Body of pancreas (tissue), 4 donors: Measurements from ENCODE around the gene DENND10. TPM values are rescaled to one million over a fixed set of nuclear protein-coding genes. Genes with fewer than 3 reads are reported as not detected.

ENCODE experiments used
- ATAC-seq: fragments of 150-250 bp; one replicate; pipeline ENCODE4 v1.9.1; 2016
- DNase-seq, 4 donors: peaks; one replicate each; pipeline ENCODE4 v3.0.0-alpha.2; 2019
- H3K27ac ChIP-seq, 4 donors: fragments of 200-600 bp; sonication (generic); 1 replicate in 3 of 4; 2 replicates in 1 of 4; pipeline versions ENCODE4 v1.5.1 to v1.6.1; 2016 to 2019; ENCODE audit warnings: mild to moderate bottlenecking in 1 of 4, mixed read lengths in 1 of 4, moderate library complexity in 1 of 4
- H3K27me3 ChIP-seq, 2 donors: fragments of 200-600 bp; sonication (generic); one replicate each; pipeline ENCODE4 v1.6.0; 2016; ENCODE audit warnings: mild to moderate bottlenecking in 1 of 2
- H3K36me3 ChIP-seq, 2 donors: fragments of 200-600 bp; sonication (generic); replicated peaks in 1 of 2; 2 replicates each; pipeline ENCODE4 v1.5.1; 2016; ENCODE audit warnings: low read depth in 2 of 2; ENCODE audit not compliant: insufficient read depth in 1 of 2
- H3K4me1 ChIP-seq: fragments of 200-600 bp; sonication (generic); one replicate; pipeline ENCODE4 v1.6.0; 2016
- H3K4me3 ChIP-seq, 2 donors: fragments of 200-600 bp; sonication (generic); 1 replicate in 1 of 2; 2 replicates in 1 of 2; pipeline ENCODE4 v1.5.1; 2016 to 2019
- H3K9me3 ChIP-seq, 3 donors: fragments of 200-600 bp; sonication (generic); 1 replicate in 2 of 3; 2 replicates in 1 of 3; pipeline ENCODE4 v1.5.1; 2016
- POLR2A ChIP-seq, 3 donors: fragments of 450-650 bp; IDR thresholded peaks; one replicate each; pipeline ENCODE4 v1.6.1; 2016; ENCODE audit warnings: antibody characterized with exemption in 3 of 3, mild to moderate bottlenecking in 2 of 3
- WGBS, 2 donors: methylation state at CpG; one replicate each; pipeline ENCODE4 v1.1.5; 2017; 5-methylcytosine and 5-hydroxymethylcytosine counted together
- intact Hi-C: fragments of 100-400 bp; cut with DNase I; formaldehyde crosslinking; loops from one replicate; pipeline ENCODE4 v1.15.1; 2023
- total RNA-seq, 2 donors: library from RNA; depleted of rRNA; stranded (reverse); fragments of >200 nt; gene quantifications; one replicate each; pipeline ENCODE4 v1.1.0, GENCODE V29; 2016
- TF ChIP-seq, protein P1 (sequence below), 7 experiments: fragments of 450-650 bp in 4 of 7; fragments of 200-600 bp in 3 of 7; sonication (generic) in 3 of 7; IDR thresholded peaks; one replicate each; pipeline ENCODE4 v1.5.1; 2016 to 2019; ENCODE audit warnings: antibody characterized with exemption in 7 of 7

DENND10 gene
- total RNA-seq, 2 donors from 2014 or later = 24.6 to 29.7 TPM

DNA sequence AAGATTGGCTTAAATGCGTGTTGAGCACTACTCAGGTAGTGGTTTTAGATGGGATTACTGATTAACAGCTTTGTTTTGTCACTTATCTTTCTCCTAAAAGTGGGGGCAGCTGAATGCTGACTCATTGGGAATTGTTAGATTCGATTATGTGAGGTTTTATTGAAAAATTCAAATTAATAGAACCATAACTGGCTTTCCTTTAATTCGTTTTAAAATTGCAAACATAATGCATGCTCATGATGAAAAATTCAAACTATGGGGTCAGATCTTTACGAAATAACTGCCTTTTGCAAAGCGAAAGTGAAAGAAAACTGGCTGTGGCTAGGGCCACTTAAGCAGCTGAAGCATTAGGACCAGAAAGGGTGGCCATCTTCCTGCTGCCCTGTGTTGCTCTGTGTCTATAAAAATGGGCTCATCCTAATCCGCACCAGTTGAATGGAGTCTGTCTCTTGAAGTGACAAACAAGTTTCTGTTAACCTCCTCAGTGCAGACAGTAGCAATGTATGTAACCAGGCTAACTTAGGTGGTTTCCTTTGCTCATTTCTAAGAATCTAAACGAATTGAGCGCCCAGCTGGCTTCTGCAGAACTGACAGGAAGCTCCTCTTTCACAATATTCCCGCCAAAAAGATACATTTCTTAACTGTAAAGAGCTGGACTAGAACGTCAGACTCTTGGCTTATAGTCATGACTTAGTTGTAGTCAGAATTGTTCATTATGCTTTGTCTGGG is 27.8 kb downstream of the DENND10 start:
- Histone ChIP-seq H3K27me3 (no peaks in the 10 kb centered on the region), H3K9me3 (no peaks in the 10 kb centered on the region), H3K27ac (peak overlapping the region in 2 of 4 donors; percentile 9 to 47), H3K4me3 (no peak overlapping the region), H3K4me1 (no peaks in the 10 kb centered on the region), H3K36me3 (no peaks in the 10 kb centered on the region)
- WGBS, 2 donors = 56 to 69% methylated on average over 10 of the region's 10 CpGs
- DNase-seq = peak in 1 of 4 donors; percentile 27
- ATAC-seq = no peak
- TF ChIP-seq, protein P1, sequence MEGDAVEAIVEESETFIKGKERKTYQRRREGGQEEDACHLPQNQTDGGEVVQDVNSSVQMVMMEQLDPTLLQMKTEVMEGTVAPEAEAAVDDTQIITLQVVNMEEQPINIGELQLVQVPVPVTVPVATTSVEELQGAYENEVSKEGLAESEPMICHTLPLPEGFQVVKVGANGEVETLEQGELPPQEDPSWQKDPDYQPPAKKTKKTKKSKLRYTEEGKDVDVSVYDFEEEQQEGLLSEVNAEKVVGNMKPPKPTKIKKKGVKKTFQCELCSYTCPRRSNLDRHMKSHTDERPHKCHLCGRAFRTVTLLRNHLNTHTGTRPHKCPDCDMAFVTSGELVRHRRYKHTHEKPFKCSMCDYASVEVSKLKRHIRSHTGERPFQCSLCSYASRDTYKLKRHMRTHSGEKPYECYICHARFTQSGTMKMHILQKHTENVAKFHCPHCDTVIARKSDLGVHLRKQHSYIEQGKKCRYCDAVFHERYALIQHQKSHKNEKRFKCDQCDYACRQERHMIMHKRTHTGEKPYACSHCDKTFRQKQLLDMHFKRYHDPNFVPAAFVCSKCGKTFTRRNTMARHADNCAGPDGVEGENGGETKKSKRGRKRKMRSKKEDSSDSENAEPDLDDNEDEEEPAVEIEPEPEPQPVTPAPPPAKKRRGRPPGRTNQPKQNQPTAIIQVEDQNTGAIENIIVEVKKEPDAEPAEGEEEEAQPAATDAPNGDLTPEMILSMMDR (IDR thresholded peaks at IDR 0.05) = no peak
- no peak for TF ChIP-seq POLR2A (IDR thresholded peaks at IDR 0.05)
- intact Hi-C loops = no loop called here

DNA sequence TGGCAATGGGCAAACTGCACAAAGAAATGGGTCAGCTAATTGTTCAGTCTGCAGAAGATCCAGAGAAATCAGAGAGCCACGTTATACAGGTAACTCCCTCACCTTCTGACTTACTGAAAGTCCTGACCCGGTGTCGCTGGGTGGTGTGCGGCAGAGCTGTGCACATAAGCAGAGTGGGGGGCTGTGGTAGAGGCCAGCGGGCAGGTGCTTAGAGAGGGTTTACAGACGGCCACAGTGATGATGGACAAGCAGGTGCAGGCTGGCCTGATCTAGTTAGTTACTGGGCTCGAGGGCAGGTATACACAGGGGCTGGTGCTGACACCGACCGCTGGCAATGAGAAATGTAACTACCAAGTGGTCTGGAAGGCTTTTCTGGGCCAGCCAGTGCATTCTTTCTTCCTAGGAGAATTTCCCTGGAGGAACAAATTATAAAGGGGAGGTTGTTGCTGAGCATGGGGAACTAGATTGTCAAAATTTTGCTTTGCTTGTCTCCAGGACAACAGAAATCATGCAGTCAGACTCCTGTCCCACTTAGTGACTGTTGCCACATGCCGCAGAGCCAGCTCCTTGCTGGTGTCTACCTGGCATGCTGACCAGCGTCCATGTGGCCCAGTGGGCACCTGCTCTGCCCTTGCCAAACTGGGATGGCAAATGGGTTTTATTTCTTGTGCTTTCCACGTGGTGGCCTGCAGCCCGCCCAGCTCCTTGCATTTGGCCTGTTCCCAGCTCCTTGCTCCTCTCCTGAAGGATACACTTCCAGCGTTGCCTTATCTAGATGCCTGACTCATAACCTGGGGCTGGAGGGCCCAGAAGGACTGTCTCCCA is 28.8 kb downstream of the DENND10 start:
- no peaks in the 10 kb centered on the region for H3K9me3 ChIP-seq
- TF ChIP-seq POLR2A (IDR thresholded peaks at IDR 0.05) = no peak
- TF ChIP-seq, protein P1 (IDR thresholded peaks at IDR 0.05) = no peak
- no peak for DNase-seq
- H3K36me3 ChIP-seq = no peaks in the 10 kb centered on the region
- 82 to 87% methylated on average over 7 to 14 of the region's 14 CpGs for WGBS, 2 donors
- no peak overlapping the region for H3K4me3 ChIP-seq
- ATAC-seq = no peak
- no peak overlapping the region for H3K27ac ChIP-seq
- H3K27me3 ChIP-seq = no peaks in the 10 kb centered on the region
- intact Hi-C loops = no loop called here
- no peaks in the 10 kb centered on the region for H3K4me1 ChIP-seq

DNA sequence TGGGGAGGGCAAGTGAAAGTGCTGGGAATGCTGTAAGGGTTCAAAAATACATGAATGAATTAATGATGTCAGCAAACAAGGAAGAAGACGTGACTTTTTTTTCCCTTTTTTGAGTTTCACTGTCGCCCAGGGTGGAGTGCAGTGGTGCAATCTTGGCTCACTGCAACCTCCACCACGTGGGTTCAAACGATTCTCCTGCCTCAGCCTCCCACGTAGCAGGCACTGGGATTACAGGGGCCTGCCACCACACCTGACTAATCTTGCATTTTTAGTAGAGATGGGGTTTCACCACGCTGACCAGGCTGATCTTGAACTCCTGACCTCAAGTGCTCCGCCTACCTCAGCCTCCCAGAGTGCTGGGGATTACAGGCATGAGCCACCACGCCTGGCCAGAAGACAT is 30.0 kb downstream of the DENND10 start:
- H3K27me3 ChIP-seq = no peaks in the 10 kb centered on the region
- WGBS, 2 donors = 75 to 91% methylated on average over 8 of the region's 8 CpGs
- TF ChIP-seq POLR2A (IDR thresholded peaks at IDR 0.05) = no peak
- TF ChIP-seq, protein P1 (IDR thresholded peaks at IDR 0.05) = no peak
- intact Hi-C loops = no loop called here
- no peaks in the 10 kb centered on the region for H3K4me1 ChIP-seq
- ATAC-seq (no peak), DNase-seq (no peak)
- H3K9me3 ChIP-seq = no peaks in the 10 kb centered on the region
- H3K36me3 ChIP-seq = no peaks in the 10 kb centered on the region
- H3K27ac ChIP-seq = no peak overlapping the region
- H3K4me3 ChIP-seq = no peak overlapping the region

DNA sequence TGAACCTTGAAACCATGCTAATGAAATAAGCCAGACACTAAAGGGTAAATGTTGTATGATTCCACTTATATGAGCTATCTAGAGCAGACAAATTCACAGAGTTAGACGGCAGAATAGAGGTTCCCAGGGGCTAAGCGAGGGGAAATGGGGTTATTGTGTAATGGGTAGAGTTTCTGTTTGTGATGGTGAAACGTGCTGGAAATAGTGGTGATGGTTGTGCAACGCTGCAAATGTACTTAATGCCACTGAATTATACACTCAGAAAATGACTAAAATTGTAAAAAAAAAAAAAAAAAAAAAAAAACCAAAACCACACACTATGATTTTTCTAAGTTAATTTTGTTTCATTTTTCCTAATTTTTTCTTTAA is 31.6 kb downstream of the DENND10 start:
- WGBS, 2 donors = 71 to 89% methylated on average over 4 of the region's 4 CpGs
- no peak overlapping the region for H3K27ac ChIP-seq
- TF ChIP-seq POLR2A (IDR thresholded peaks at IDR 0.05) = no peak
- TF ChIP-seq, protein P1 (IDR thresholded peaks at IDR 0.05) = no peak
- no peaks in the 10 kb centered on the region for H3K9me3 ChIP-seq
- DNase-seq (peak in 1 of 4 donors; percentile 52), ATAC-seq (no peak)
- no peak overlapping the region for H3K4me3 ChIP-seq
- no peaks in the 10 kb centered on the region for H3K4me1 ChIP-seq
- H3K27me3 ChIP-seq = no peaks in the 10 kb centered on the region
- intact Hi-C loops = no loop called here
- H3K36me3 ChIP-seq = peaks cover 0 to 1% of the 10 kb centered on the region in 2 donors
